ENCODE measurements around the gene REPS2.

The REPS2 gene

DNA sequence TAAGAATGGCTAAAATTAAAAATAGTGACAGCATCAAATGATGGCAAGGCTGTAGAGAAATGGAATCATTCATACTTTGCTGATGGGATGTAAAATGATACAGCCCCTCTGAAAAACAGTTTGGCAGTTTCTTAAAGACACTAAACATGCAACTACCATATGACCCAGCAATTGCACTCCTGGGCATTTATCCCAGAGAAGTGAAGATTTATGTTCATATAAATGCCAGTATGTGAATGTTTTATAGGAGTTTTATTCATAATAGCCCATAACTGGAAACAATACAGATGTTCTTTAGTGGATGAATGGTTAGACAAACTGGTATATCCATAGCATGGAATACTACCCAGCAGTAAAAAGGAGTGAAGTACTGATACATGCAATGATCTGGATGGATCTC lies 43.3 kb downstream of the REPS2 start:
- Histone ChIP-seq H3K4me3 (no peak overlapping the region), H3K27ac (no peak overlapping the region)
- TF ChIP-seq, protein P1, sequence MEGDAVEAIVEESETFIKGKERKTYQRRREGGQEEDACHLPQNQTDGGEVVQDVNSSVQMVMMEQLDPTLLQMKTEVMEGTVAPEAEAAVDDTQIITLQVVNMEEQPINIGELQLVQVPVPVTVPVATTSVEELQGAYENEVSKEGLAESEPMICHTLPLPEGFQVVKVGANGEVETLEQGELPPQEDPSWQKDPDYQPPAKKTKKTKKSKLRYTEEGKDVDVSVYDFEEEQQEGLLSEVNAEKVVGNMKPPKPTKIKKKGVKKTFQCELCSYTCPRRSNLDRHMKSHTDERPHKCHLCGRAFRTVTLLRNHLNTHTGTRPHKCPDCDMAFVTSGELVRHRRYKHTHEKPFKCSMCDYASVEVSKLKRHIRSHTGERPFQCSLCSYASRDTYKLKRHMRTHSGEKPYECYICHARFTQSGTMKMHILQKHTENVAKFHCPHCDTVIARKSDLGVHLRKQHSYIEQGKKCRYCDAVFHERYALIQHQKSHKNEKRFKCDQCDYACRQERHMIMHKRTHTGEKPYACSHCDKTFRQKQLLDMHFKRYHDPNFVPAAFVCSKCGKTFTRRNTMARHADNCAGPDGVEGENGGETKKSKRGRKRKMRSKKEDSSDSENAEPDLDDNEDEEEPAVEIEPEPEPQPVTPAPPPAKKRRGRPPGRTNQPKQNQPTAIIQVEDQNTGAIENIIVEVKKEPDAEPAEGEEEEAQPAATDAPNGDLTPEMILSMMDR (IDR thresholded peaks at IDR 0.05), result no peak
- DNase-seq (ENCODE audit: low spot score), result no peak

GRCh38 chrX:16990839-16991238 lies 44.4 kb downstream of the REPS2 start:
- no peak overlapping the region for H3K4me3 ChIP-seq
- TF ChIP-seq, protein P1 (IDR thresholded peaks at IDR 0.05), result no peak
- no peak for DNase-seq (ENCODE audit: low spot score)
- no peak overlapping the region for H3K27ac ChIP-seq

GRCh38 chrX:16992445-16992844 lies 46.0 kb downstream of the REPS2 start:
- TF ChIP-seq, protein P1 (IDR thresholded peaks at IDR 0.05), result no peak
- Histone ChIP-seq H3K27ac (no peak overlapping the region), H3K4me3 (no peak overlapping the region)
- DNase-seq (ENCODE audit: low spot score), result no peak

DNA sequence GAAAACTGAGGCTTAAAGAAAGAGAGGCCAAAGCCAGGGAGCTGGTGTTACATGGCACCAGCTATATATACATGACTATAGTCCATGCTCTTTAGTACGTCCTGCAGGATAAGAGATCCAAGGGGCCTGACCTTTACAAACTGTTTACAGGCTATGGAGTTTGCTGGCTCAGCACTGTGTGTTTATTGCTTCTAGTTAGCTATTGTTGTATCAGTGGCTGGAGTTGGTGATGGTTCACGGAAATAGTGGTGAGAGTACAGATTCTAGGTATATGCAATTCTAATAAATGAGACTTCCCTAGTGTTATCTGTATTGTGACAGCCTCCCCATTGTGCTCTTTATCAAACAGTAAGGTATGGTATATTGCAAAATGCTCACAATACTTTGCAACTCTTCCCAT lies 46.5 kb downstream of the REPS2 start:
- H3K4me3 ChIP-seq, result no peak overlapping the region
- TF ChIP-seq, protein P1 (IDR thresholded peaks at IDR 0.05), result no peak
- DNase-seq (ENCODE audit: low spot score), result no peak
- no peak overlapping the region for H3K27ac ChIP-seq

GRCh38 chrX:16993791-16994318 lies 47.4 kb downstream of the REPS2 start:
- no peak for DNase-seq (ENCODE audit: low spot score)
- Histone ChIP-seq H3K27ac (no peak overlapping the region), H3K4me3 (no peak overlapping the region)
- TF ChIP-seq, protein P1 (IDR thresholded peaks at IDR 0.05), result no peak

DNA sequence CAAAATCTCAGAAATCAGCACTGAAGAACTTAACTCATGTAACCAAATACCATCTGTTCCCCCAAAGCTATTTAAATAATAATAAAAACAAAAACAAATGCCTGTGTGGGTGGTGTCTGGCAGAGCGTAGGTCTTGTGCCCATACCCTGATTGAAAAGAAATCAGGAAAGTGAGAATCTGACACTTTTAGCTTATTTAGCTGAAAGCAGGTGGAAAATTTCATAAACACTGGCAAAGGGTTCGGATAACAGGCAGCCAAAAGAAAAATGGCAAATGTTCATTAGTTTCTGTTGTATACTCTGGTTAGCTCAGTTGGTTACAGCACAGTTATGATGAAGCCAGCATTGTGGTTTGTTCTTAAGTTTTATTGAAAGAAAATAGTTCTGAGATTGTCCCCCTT lies 48.3 kb downstream of the REPS2 start:
- Histone ChIP-seq H3K27ac (no peak overlapping the region), H3K4me3 (no peak overlapping the region)
- DNase-seq (ENCODE audit: low spot score), result no peak
- TF ChIP-seq, protein P1 (IDR thresholded peaks at IDR 0.05), result no peak

DNA sequence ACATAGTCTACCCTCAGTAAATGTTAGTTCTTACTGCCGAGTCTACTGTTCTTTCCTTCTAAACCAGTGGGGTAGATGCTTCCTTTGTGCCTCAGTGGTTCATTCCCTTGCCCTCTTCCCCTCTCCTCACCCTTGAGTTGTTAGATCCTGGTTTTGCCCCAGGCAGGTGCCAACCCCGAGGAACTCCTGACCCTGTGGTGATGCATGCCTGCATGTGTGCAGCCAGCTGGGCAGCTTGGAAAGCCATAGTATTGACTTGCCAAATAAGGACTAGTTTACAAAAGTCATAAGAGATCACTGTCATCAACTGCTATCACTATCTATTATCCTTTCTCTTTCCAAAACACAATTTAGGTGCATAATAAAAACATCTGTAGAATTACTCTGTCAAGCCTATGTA lies 50.9 kb downstream of the REPS2 start:
- no peak overlapping the region for H3K4me3 ChIP-seq
- TF ChIP-seq, protein P1 (IDR thresholded peaks at IDR 0.05), result no peak
- no peak overlapping the region for H3K27ac ChIP-seq
- DNase-seq (ENCODE audit: low spot score), result no peak

Measured in coronary artery (tissue), 2 donors.